Endodermal cell (in vitro differentiated cells): Measurements from ENCODE around the gene SRD5A1. TPM values are rescaled to one million over a fixed set of nuclear protein-coding genes. Genes with fewer than 3 reads are reported as not detected.

Source experiments
- DNase-seq: peaks from one replicate; pipeline ENCODE4 v3.0.0-alpha.2; 2017
- H3K27ac ChIP-seq: 2 replicates; pipeline ENCODE4 v1.5.1; 2013; ENCODE audit warnings: mild to moderate bottlenecking, low read depth, low read length, moderate library complexity
- H3K27me3 ChIP-seq: 2 replicates; pipeline ENCODE4 v1.6.1; 2013; ENCODE audit warnings: mild to moderate bottlenecking, low read length, moderate library complexity; ENCODE audit not compliant: insufficient read depth, control insufficient read depth, poor library complexity, severe bottlenecking
- H3K36me3 ChIP-seq: 2 replicates; pipeline ENCODE4 v1.7.0; 2013; ENCODE audit warnings: mild to moderate bottlenecking, low read length, moderate library complexity; ENCODE audit not compliant: control insufficient read depth, insufficient read depth
- H3K4me1 ChIP-seq: one replicate; pipeline ENCODE4 v1.7.0; 2013; ENCODE audit warnings: low read length; ENCODE audit not compliant: control insufficient read depth, insufficient read depth
- H3K4me3 ChIP-seq: 2 replicates; pipeline ENCODE4 v1.5.1; 2013; ENCODE audit warnings: mild to moderate bottlenecking, low read length, moderate library complexity
- H3K9ac ChIP-seq: 2 replicates; pipeline ENCODE4 v1.6.1; 2013; ENCODE audit warnings: mild to moderate bottlenecking, low read length, moderate library complexity; ENCODE audit not compliant: poor library complexity, severe bottlenecking; ENCODE audit errors: extremely low read depth
- H3K9me3 ChIP-seq: 2 replicates; pipeline ENCODE4 v1.6.1; 2013; ENCODE audit warnings: mild to moderate bottlenecking, low read length, moderate library complexity; ENCODE audit not compliant: control insufficient read depth
- H3K27ac Mint-ChIP-seq: 2 replicates; pipeline ENCODE4 v1.8.0; 2020; ENCODE audit warnings: mixed read lengths
- H3K27me3 Mint-ChIP-seq: 2 replicates; pipeline ENCODE4 v1.8.0; 2021; ENCODE audit warnings: mild to moderate bottlenecking, mixed read lengths; ENCODE audit not compliant: insufficient read depth
- H3K36me3 Mint-ChIP-seq: 2 replicates; pipeline ENCODE4 v1.8.0; 2020; ENCODE audit warnings: low read depth, mixed read lengths
- H3K4me1 Mint-ChIP-seq: 2 replicates; pipeline ENCODE4 v1.8.0; 2020; ENCODE audit warnings: mixed read lengths
- H3K4me3 Mint-ChIP-seq: 2 replicates; pipeline ENCODE4 v1.8.0; 2020; ENCODE audit warnings: mild to moderate bottlenecking, moderate library complexity, mixed read lengths
- H3K9me3 Mint-ChIP-seq: 2 replicates; pipeline ENCODE4 v1.8.0; 2020; ENCODE audit warnings: mild to moderate bottlenecking, mixed read lengths
- WGBS, 2 experiments: methylation state at CpG; one replicate each; pipeline versions ENCODE4 v1.1.5 to v1.1.7; 2013; ENCODE audit warnings: missing lambda C conversion rate in 2 of 2, mixed read lengths in 1 of 2; ENCODE audit not compliant: insufficient coverage in 1 of 2, insufficient read length in 1 of 2; 5-methylcytosine and 5-hydroxymethylcytosine counted together
- total RNA-seq, 2 donors: library from RNA; stranded (reverse); fragmentation: NEBNext Ultra II Directional in 1 of 2; extraction: Animal tissue kit (Norgen Biotek cat#: 25700) in 1 of 2; gene quantifications; 2 replicates in 1 of 2; 3 replicates in 1 of 2; pipeline ENCODE4 v1.2.1, GENCODE V29; 2021
- TF ChIP-seq, protein P1 (sequence below): fragments of 200-600 bp; sonication (generic); conservative IDR thresholded peaks from 2 replicates; pipeline ENCODE4 v1.5.0; 2021; ENCODE audit warnings: antibody characterized with exemption, mild to moderate bottlenecking

Gene SRD5A1
- total RNA-seq, 2 donors from 2014 or later: 15.0 to 16.2 TPM

DNA sequence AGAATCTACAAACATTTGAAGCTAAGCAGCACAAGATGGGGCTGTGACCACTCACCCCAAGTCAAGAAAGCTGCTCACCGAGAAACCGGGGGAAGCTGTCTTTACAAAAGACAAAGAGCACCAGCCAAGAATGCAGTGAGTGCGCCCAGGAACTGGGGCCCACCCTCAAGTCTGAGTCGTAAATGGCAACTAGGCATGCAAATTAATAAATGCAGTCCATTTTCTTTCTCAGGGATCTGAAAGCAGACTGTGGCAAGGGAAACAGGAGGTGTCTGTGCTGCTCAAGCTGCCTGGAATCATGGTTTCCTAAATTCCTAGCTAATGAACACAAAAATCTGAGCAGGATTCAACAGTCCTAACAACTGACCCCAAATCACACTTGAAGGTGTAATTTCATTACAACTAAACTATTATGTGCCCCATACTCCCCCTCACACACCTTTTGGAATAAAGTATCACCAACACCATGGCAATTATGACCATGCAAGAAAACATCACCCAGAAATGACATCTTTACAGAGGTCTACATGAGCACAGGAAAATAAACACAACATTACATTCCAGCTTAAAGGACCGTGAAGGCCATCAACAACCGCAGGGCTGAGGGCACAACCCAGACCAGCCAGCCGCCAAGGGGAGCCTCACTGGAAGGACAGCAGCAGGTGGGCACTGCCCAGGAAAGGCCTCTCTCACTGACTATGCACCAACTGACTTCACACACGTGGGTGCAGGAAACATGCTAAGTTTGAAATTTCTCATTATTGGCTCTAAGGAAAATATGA is 18.0 kb upstream of the SRD5A1 start:
- Histone ChIP-seq H3K4me3 (no peak overlapping the region), H3K27ac (no peak overlapping the region), H3K4me1 (peaks cover 4% of the 10 kb centered on the region), H3K9me3 (no peaks in the 10 kb centered on the region), H3K9ac (no peak overlapping the region), H3K27me3 (no peaks in the 10 kb centered on the region), H3K36me3 (peaks cover 90% of the 10 kb centered on the region)
- Mint-ChIP-seq H3K4me3 (no peak overlapping the region), H3K4me1 (peaks cover 10% of the 10 kb centered on the region), H3K27me3 (no peaks in the 10 kb centered on the region), H3K36me3 (peaks cover 73% of the 10 kb centered on the region), H3K9me3 (no peaks in the 10 kb centered on the region), H3K27ac (no peak overlapping the region)
- 93% methylated on average over 6 to 7 of the region's 8 CpGs for WGBS, 2 experiments
- TF ChIP-seq, protein P1, sequence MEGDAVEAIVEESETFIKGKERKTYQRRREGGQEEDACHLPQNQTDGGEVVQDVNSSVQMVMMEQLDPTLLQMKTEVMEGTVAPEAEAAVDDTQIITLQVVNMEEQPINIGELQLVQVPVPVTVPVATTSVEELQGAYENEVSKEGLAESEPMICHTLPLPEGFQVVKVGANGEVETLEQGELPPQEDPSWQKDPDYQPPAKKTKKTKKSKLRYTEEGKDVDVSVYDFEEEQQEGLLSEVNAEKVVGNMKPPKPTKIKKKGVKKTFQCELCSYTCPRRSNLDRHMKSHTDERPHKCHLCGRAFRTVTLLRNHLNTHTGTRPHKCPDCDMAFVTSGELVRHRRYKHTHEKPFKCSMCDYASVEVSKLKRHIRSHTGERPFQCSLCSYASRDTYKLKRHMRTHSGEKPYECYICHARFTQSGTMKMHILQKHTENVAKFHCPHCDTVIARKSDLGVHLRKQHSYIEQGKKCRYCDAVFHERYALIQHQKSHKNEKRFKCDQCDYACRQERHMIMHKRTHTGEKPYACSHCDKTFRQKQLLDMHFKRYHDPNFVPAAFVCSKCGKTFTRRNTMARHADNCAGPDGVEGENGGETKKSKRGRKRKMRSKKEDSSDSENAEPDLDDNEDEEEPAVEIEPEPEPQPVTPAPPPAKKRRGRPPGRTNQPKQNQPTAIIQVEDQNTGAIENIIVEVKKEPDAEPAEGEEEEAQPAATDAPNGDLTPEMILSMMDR: no peak
- no peak for DNase-seq

DNA sequence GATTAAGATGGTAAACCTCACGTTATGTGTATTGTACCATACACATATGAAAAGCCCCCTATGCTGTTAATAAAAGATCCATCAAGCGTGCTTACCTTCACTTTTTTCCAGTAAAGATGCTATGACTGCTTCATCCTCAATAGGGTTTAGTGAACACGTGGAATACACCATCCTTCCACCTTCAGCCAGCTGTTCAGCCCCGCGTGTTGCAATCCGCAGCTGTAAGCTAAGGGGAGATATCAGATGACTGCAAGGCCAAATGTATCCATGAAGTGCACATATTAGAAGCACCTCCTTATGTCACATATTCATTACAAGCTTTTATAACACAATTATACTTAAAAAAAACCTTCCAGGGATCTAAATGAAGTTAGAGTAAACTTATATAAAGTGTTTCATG is 16.6 kb upstream of the SRD5A1 start:
- Mint-ChIP-seq H3K4me3 (no peak overlapping the region), H3K27ac (no peak overlapping the region), H3K9me3 (no peaks in the 10 kb centered on the region), H3K36me3 (peaks cover 76% of the 10 kb centered on the region), H3K27me3 (no peaks in the 10 kb centered on the region), H3K4me1 (peaks cover 10% of the 10 kb centered on the region)
- Histone ChIP-seq H3K27me3 (no peaks in the 10 kb centered on the region), H3K9ac (no peak overlapping the region), H3K4me3 (no peak overlapping the region), H3K36me3 (peaks cover 87% of the 10 kb centered on the region), H3K27ac (no peak overlapping the region), H3K9me3 (no peaks in the 10 kb centered on the region), H3K4me1 (peaks cover 4% of the 10 kb centered on the region)
- no peak for DNase-seq
- WGBS, 2 experiments: 94 to 95% methylated on average over 6 of the region's 6 CpGs
- TF ChIP-seq, protein P1: no peak

DNA sequence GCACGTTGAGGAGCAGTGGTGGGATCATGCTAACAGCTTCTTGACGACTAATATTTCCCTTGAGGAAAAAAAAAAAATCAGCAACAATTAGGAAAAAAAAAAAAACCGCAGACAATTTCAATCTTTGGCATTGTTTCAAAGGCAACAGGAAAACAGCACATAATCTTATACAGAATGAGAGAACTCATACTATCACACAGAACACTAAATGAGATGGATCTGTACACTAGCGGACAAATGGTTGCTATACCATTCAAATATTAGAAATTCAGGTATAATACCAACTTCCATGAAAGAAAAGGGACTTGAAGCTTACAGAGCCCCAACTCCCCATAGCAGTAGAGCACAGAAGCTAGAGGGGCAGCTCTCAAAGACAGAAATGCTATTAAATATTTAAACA is 10.0 kb upstream of the SRD5A1 start:
- DNase-seq: no peak
- no peak overlapping the region for H3K27ac Mint-ChIP-seq
- Histone ChIP-seq H3K9me3 (peaks cover 10% of the 10 kb centered on the region), H3K9ac (no peak overlapping the region), H3K36me3 (peaks cover 92% of the 10 kb centered on the region), H3K4me1 (no peaks in the 10 kb centered on the region), H3K27me3 (no peaks in the 10 kb centered on the region), H3K4me3 (no peak overlapping the region), H3K27ac (no peak overlapping the region)
- H3K4me1 Mint-ChIP-seq: no peaks in the 10 kb centered on the region
- no peaks in the 10 kb centered on the region for H3K9me3 Mint-ChIP-seq
- TF ChIP-seq, protein P1: no peak
- no peaks in the 10 kb centered on the region for H3K27me3 Mint-ChIP-seq
- H3K36me3 Mint-ChIP-seq: peaks cover 76% of the 10 kb centered on the region
- 90 to 95% methylated on average over 2 to 4 of the region's 4 CpGs for WGBS, 2 experiments
- no peak overlapping the region for H3K4me3 Mint-ChIP-seq
